H9 (cell line): ENCODE measurements around the gene DSEL. TPM values are rescaled to one million over a fixed set of nuclear protein-coding genes. Genes with fewer than 3 reads are reported as not detected.

Experiments used
- DNase-seq: peaks from one replicate; pipeline ENCODE4 v3.0.0-alpha.2; 2017
- H2AFZ ChIP-seq: one replicate; pipeline ENCODE4 v1.6.1; 2013; ENCODE audit warnings: mild to moderate bottlenecking, low read length, control low read depth, moderate library complexity
- H2AK5ac ChIP-seq: 2 replicates; pipeline ENCODE4 v1.6.1; 2013; ENCODE audit warnings: low read length, control low read depth, mixed read lengths; ENCODE audit not compliant: insufficient read length
- H2BK120ac ChIP-seq: one replicate; pipeline ENCODE4 v1.6.1; 2013; ENCODE audit warnings: low read depth, mild to moderate bottlenecking, low read length, control low read depth, inconsistent platforms; ENCODE audit not compliant: poor library complexity, severe bottlenecking
- H2BK12ac ChIP-seq: 2 replicates; pipeline ENCODE4 v1.6.1; 2013; ENCODE audit warnings: low read length, control low read depth, mixed read lengths, low read depth; ENCODE audit not compliant: insufficient read length
- H2BK15ac ChIP-seq: 2 replicates; pipeline ENCODE4 v1.6.1; 2013; ENCODE audit warnings: low read depth, low read length, control low read depth
- H2BK20ac ChIP-seq: one replicate; pipeline ENCODE4 v1.6.1; 2013; ENCODE audit warnings: low read depth, mild to moderate bottlenecking, low read length, control low read depth, inconsistent platforms; ENCODE audit not compliant: poor library complexity, severe bottlenecking
- H2BK5ac ChIP-seq: 2 replicates; pipeline ENCODE4 v1.6.1; 2013; ENCODE audit warnings: low read length, control low read depth, mixed read lengths; ENCODE audit not compliant: insufficient read length
- H3K14ac ChIP-seq: 2 replicates; pipeline ENCODE4 v1.6.1; 2013; ENCODE audit warnings: low read length, control low read depth; ENCODE audit not compliant: insufficient read depth
- H3K18ac ChIP-seq: 2 replicates; pipeline ENCODE4 v1.6.1; 2013; ENCODE audit warnings: low read depth, mild to moderate bottlenecking, mixed read lengths, low read length, control low read depth; ENCODE audit not compliant: insufficient read length
- H3K23ac ChIP-seq: 2 replicates; pipeline ENCODE4 v1.6.1; 2013; ENCODE audit warnings: low read length, control low read depth, mixed read lengths, low read depth; ENCODE audit not compliant: insufficient read length
- H3K23me2 ChIP-seq: 2 replicates; pipeline ENCODE4 v1.6.1; 2013; ENCODE audit warnings: low read depth, mild to moderate bottlenecking, mixed read lengths, low read length, control low read depth; ENCODE audit not compliant: insufficient read length, poor library complexity, severe bottlenecking
- H3K27ac ChIP-seq: 2 replicates; pipeline ENCODE4 v1.5.1; 2013; ENCODE audit warnings: low read length, control low read depth, mixed read lengths, low read depth; ENCODE audit not compliant: insufficient read length
- H3K27me3 ChIP-seq: 2 replicates; pipeline ENCODE4 v1.6.1; 2013; ENCODE audit warnings: low read length, control low read depth, inconsistent platforms; ENCODE audit not compliant: insufficient read depth
- H3K4ac ChIP-seq: 2 replicates; pipeline ENCODE4 v1.6.1; 2013; ENCODE audit warnings: low read depth, mild to moderate bottlenecking, control low read depth, inconsistent platforms, low read length, moderate library complexity
- H3K4me1 ChIP-seq: 2 replicates; pipeline ENCODE4 v1.6.1; 2013; ENCODE audit warnings: low read length, control low read depth, inconsistent platforms; ENCODE audit not compliant: insufficient read depth
- H3K4me2 ChIP-seq: 2 replicates; pipeline ENCODE4 v1.6.1; 2013; ENCODE audit warnings: low read length, control low read depth, mixed read lengths; ENCODE audit not compliant: insufficient read length, insufficient read depth
- H3K56ac ChIP-seq: 2 replicates; pipeline ENCODE4 v1.6.1; 2013; ENCODE audit warnings: low read depth, mild to moderate bottlenecking, mixed read lengths, low read length, control low read depth; ENCODE audit not compliant: insufficient read length
- H3K79me1 ChIP-seq: 2 replicates; pipeline ENCODE4 v1.6.1; 2013; ENCODE audit warnings: low read depth, mild to moderate bottlenecking, moderate library complexity, low read length, control low read depth, inconsistent platforms; ENCODE audit not compliant: insufficient read depth, poor library complexity, severe bottlenecking
- H3K79me2 ChIP-seq: 2 replicates; pipeline ENCODE4 v1.6.1; 2013; ENCODE audit warnings: low read length, control low read depth, inconsistent platforms; ENCODE audit not compliant: insufficient read depth
- H3K9ac ChIP-seq: 2 replicates; pipeline ENCODE4 v1.6.1; 2013; ENCODE audit warnings: low read length, control low read depth, mixed read lengths; ENCODE audit not compliant: insufficient read length; ENCODE audit errors: extremely low read depth
- H3K9me3 ChIP-seq: one replicate; pipeline ENCODE4 v1.6.1; 2013; ENCODE audit warnings: low read depth, low read length, inconsistent platforms; ENCODE audit not compliant: control insufficient read depth
- H3T11ph ChIP-seq: one replicate; pipeline ENCODE4 v1.6.1; 2013; ENCODE audit warnings: mild to moderate bottlenecking, low read length, control low read depth, inconsistent platforms
- H4K20me1 ChIP-seq: one replicate; pipeline ENCODE4 v1.6.1; 2013; ENCODE audit not compliant: control insufficient read depth, insufficient read length, insufficient read depth
- H4K5ac ChIP-seq: 2 replicates; pipeline ENCODE4 v1.6.1; 2013; ENCODE audit warnings: low read depth, mild to moderate bottlenecking, mixed read lengths, low read length, control low read depth; ENCODE audit not compliant: insufficient read length
- H4K8ac ChIP-seq: replicated peaks from 2 replicates; pipeline ENCODE4 v1.6.1; 2013; ENCODE audit warnings: low read length, control low read depth, mixed read lengths, low read depth; ENCODE audit not compliant: insufficient read length
- H4K91ac ChIP-seq: 2 replicates; pipeline ENCODE4 v1.6.1; 2013; ENCODE audit warnings: low read depth, mild to moderate bottlenecking, moderate library complexity, mixed read lengths, low read length, control low read depth; ENCODE audit not compliant: insufficient read length
- H3K27ac Mint-ChIP-seq, 3 experiments: 2 replicates in 2 of 3; 3 replicates in 1 of 3; pipeline ENCODE4 v1.8.0; 2020 to 2021; ENCODE audit warnings: mixed read lengths in 3 of 3, mild to moderate bottlenecking in 1 of 3, moderate library complexity in 1 of 3
- H3K27me3 Mint-ChIP-seq: 2 replicates; pipeline ENCODE4 v1.8.0; 2021; ENCODE audit warnings: low read depth, mild to moderate bottlenecking, moderate library complexity, mixed read lengths
- H3K36me3 Mint-ChIP-seq, 3 experiments: 2 replicates in 2 of 3; 3 replicates in 1 of 3; pipeline ENCODE4 v1.8.0; 2020 to 2021; ENCODE audit warnings: low read depth in 3 of 3, mixed read lengths in 3 of 3; ENCODE audit not compliant: insufficient read depth in 1 of 3
- H3K4me1 Mint-ChIP-seq, 2 experiments: 2 replicates each; pipeline ENCODE4 v1.8.0; 2020; ENCODE audit warnings: mixed read lengths in 2 of 2
- H3K4me3 Mint-ChIP-seq, 2 experiments: 2 replicates in 1 of 2; 3 replicates in 1 of 2; pipeline ENCODE4 v1.8.0; 2020 to 2021; ENCODE audit warnings: mild to moderate bottlenecking in 2 of 2, mixed read lengths in 2 of 2, moderate library complexity in 1 of 2
- H3K9me3 Mint-ChIP-seq, 2 experiments: 2 replicates in 1 of 2; 3 replicates in 1 of 2; pipeline ENCODE4 v1.8.0; 2020; ENCODE audit warnings: mild to moderate bottlenecking in 2 of 2, mixed read lengths in 2 of 2, moderate library complexity in 1 of 2
- WGBS: extraction: QIAGEN DNeasy Blood & Tissue Kit; methylation state at CpG from one replicate; pipeline ENCODE4 v1.1.7; 2013; ENCODE audit warnings: missing lambda C conversion rate, low lambda C conversion rate, mixed read lengths; ENCODE audit not compliant: insufficient read length; ENCODE audit errors: extremely low coverage; 5-methylcytosine and 5-hydroxymethylcytosine counted together
- total RNA-seq: library from RNA; stranded (reverse); gene quantifications from 2 replicates; pipeline ENCODE4 v1.2.1, GENCODE V29; 2021
- TF ChIP-seq, protein P1 (sequence below): fragments of 200-600 bp; sonication (generic); conservative IDR thresholded peaks from 3 replicates; pipeline ENCODE4 v1.8.0; 2021; ENCODE audit warnings: antibody characterized with exemption, mild to moderate bottlenecking

DSEL gene
- total RNA-seq, 1 experiment from 2014 or later = 6.0 TPM

DNA sequence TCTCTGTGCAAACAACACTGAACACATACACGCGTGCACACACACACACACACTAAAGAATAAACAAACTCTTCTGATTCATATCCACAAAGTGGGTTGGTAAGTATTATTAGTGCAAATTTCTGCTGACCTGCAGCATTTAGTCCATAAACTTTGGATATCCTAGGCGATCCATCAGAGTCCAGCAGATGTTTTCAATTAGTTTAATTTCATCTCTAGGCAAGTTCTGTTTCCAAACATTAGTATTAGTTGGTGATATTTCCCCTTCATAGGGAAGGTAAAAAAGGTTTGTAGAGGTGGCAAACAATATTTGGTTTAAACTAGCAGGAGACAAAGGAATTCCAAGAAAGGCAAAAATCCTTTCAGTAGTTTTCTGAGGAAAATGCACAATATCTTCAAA, 5.7 kb downstream of the DSEL start:
- TF ChIP-seq, protein P1, sequence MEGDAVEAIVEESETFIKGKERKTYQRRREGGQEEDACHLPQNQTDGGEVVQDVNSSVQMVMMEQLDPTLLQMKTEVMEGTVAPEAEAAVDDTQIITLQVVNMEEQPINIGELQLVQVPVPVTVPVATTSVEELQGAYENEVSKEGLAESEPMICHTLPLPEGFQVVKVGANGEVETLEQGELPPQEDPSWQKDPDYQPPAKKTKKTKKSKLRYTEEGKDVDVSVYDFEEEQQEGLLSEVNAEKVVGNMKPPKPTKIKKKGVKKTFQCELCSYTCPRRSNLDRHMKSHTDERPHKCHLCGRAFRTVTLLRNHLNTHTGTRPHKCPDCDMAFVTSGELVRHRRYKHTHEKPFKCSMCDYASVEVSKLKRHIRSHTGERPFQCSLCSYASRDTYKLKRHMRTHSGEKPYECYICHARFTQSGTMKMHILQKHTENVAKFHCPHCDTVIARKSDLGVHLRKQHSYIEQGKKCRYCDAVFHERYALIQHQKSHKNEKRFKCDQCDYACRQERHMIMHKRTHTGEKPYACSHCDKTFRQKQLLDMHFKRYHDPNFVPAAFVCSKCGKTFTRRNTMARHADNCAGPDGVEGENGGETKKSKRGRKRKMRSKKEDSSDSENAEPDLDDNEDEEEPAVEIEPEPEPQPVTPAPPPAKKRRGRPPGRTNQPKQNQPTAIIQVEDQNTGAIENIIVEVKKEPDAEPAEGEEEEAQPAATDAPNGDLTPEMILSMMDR = no peak
- Histone ChIP-seq H3K4me2 (no peak overlapping the region), H3K18ac (no peak overlapping the region), H3K9ac (no peak overlapping the region), H2BK5ac (no peak overlapping the region), H3K9me3 (no peaks in the 10 kb centered on the region), H3K23me2 (no peaks in the 10 kb centered on the region), H3K56ac (no peak overlapping the region), H3K27ac (no peak overlapping the region), H4K20me1 (no peaks in the 10 kb centered on the region), H2BK20ac (no peak overlapping the region), H3T11ph (no peak overlapping the region), H4K91ac (no peak overlapping the region), H3K79me1 (no peaks in the 10 kb centered on the region), H2AFZ (no peak overlapping the region), H3K14ac (no peak overlapping the region), H3K4me1 (peaks cover 4% of the 10 kb centered on the region; the same call in 1 of the 2 replicates), H2AK5ac (no peak overlapping the region), H2BK12ac (no peak overlapping the region), H4K8ac (no peak overlapping the region), H4K5ac (no peak overlapping the region), H3K4ac (no peak overlapping the region), H3K79me2 (peaks cover 18% of the 10 kb centered on the region; the same call in 1 of the 2 replicates), H3K27me3 (no peaks in the 10 kb centered on the region), H2BK15ac (no peak overlapping the region), H3K23ac (no peak overlapping the region), H2BK120ac (no peak overlapping the region)
- Mint-ChIP-seq H3K9me3 (0 out of 5 replicates have a peak, but pooled peaks cover 0 to 2% of the 10 kb centered on the region in 2 experiments), H3K4me3 (no peak overlapping the region), H3K27ac (no peak overlapping the region; a peak in 1 of 7 replicates), H3K36me3 (peaks cover 9 to 29% (median 12%) of the 10 kb centered on the region in 3 experiments), H3K27me3 (no peaks in the 10 kb centered on the region), H3K4me1 (peaks cover 18 to 22% of the 10 kb centered on the region in 2 experiments)
- no CpG with 5 or more reads among the region's 3 CpGs for WGBS
- no peak for DNase-seq
